ENCODE results near the gene TMSB4X.

GRCh38 chrX:12985331-12985730 lies 10.4 kb downstream of the TMSB4X start:
- TF ChIP-seq, protein P1, sequence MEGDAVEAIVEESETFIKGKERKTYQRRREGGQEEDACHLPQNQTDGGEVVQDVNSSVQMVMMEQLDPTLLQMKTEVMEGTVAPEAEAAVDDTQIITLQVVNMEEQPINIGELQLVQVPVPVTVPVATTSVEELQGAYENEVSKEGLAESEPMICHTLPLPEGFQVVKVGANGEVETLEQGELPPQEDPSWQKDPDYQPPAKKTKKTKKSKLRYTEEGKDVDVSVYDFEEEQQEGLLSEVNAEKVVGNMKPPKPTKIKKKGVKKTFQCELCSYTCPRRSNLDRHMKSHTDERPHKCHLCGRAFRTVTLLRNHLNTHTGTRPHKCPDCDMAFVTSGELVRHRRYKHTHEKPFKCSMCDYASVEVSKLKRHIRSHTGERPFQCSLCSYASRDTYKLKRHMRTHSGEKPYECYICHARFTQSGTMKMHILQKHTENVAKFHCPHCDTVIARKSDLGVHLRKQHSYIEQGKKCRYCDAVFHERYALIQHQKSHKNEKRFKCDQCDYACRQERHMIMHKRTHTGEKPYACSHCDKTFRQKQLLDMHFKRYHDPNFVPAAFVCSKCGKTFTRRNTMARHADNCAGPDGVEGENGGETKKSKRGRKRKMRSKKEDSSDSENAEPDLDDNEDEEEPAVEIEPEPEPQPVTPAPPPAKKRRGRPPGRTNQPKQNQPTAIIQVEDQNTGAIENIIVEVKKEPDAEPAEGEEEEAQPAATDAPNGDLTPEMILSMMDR (IDR thresholded peaks at IDR 0.05): no peak
- TF ChIP-seq SIN3A (IDR thresholded peaks at IDR 0.05; ENCODE audit: borderline replicate concordance, insufficient read depth, low read depth, low read length) (no peak), TCF7L2 (IDR thresholded peaks at IDR 0.05; ENCODE audit: low read depth, low read length) (no peak)
- TF ChIP-seq, protein P2, sequence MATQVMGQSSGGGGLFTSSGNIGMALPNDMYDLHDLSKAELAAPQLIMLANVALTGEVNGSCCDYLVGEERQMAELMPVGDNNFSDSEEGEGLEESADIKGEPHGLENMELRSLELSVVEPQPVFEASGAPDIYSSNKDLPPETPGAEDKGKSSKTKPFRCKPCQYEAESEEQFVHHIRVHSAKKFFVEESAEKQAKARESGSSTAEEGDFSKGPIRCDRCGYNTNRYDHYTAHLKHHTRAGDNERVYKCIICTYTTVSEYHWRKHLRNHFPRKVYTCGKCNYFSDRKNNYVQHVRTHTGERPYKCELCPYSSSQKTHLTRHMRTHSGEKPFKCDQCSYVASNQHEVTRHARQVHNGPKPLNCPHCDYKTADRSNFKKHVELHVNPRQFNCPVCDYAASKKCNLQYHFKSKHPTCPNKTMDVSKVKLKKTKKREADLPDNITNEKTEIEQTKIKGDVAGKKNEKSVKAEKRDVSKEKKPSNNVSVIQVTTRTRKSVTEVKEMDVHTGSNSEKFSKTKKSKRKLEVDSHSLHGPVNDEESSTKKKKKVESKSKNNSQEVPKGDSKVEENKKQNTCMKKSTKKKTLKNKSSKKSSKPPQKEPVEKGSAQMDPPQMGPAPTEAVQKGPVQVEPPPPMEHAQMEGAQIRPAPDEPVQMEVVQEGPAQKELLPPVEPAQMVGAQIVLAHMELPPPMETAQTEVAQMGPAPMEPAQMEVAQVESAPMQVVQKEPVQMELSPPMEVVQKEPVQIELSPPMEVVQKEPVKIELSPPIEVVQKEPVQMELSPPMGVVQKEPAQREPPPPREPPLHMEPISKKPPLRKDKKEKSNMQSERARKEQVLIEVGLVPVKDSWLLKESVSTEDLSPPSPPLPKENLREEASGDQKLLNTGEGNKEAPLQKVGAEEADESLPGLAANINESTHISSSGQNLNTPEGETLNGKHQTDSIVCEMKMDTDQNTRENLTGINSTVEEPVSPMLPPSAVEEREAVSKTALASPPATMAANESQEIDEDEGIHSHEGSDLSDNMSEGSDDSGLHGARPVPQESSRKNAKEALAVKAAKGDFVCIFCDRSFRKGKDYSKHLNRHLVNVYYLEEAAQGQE (IDR thresholded peaks at IDR 0.05; ENCODE audit: insufficient read depth in 1 of 2, low read depth in 2 of 2, low read length in 1 of 2): no peak

All from Panc1 (cell line).